GM18519 (cell line): ENCODE data around the gene BRAP.
"Not testable (repeated sequence)": the region's sequence is repeated elsewhere in the genome, so short reads cannot be mapped to it uniquely, and the experiment has no call there.

Experiments
- ATAC-seq: cut with Tn5 transposase; IDR thresholded peaks from one replicate; pipeline ENCODE4 v1.9.1; 2021; ENCODE audit warnings: mild to moderate bottlenecking, moderate library complexity; ENCODE audit not compliant: unreplicated experiment, low FRiP score

The BRAP gene

DNA sequence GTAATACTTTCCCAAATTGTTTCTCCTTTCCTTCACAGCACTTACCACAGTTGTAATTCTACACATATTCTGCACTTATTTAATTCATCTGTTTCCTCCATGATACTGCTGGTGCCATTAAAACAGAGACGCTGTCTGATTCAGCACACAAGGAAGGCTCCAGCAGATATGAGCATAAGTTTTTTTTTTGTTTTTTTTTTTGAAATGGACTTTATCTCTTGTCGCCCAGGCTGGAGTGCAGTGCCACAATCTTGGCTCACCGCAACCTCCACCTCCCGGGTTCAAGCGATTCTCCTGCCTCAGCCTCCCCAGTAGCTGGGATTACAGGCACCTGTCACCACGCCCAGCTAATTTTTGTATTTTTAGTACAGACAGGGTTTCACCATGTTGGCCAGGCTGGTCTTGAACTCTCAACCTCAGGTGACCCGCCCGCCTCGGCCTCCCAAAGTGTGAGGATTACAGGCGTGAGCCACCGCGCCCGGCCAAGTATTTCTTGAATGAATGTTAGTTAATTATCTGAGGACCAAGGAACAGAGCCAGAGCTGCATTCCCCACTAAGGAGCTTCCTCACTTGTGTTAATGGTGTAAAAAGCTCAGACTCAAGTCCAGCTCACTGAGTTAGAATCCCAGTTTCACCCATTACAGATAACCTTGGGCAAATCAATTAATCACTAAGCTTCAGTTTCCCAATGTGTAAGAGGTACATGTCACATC, 1.1 kb downstream of the BRAP start:
- ATAC-seq: not testable (repeated sequence)

GRCh38 chr12:111677186-111677585, 8.6 kb downstream of the BRAP start:
- ATAC-seq: no peak

DNA sequence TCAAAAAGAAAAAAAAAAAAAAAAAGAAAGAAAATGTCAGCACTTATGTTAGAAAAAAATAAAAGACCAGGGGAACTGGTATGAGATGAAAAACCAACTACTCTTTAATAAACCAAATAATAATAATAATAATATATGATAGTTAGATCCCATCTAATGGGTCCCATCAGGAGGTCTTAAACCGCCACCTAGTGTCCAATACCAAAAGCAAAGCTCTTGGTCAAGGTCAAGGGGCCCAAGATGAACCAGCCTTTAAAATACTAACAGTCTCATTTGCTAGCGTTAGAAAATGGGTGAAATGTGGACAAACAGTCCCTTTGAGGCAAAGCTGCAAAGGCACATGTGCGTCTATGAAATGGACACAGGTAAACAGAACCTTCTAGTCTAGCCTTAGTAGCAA, 12.3 kb downstream of the BRAP start:
- no peak for ATAC-seq

DNA sequence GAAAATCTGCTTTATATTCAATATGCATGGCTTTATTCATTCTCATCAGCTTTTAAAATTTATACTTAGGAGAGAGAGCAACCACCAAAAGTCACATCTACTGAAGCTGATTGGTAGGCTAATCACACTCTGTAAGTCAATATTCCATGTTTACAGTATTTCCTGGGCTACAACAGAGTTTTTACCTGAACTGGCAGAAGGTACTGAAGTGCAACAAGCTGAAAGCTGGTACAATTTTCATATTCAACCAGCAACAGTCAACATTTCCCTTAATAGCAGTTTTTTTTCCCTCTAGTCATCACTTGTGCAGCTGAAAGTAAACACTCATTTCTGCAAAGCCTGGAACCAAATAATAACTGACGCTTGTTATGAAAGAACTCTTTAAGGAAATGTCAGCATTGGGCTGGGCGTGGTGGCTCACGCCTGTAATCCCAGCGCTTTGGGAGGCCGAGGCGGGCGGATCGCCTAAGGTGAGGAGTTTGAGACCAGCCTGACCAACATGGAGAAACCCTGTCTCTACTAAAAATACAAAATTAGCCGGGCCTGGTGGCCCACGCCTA, 12.9 kb downstream of the BRAP start:
- no peak for ATAC-seq

- no peak for ATAC-seq
These were observed 20.5 kb downstream of the BRAP start for GRCh38 chr12:111664961-111665865.

GRCh38 chr12:111664499-111664898, 21.3 kb downstream of the BRAP start:
- ATAC-seq: no peak

GRCh38 chr12:111656016-111656415, 29.7 kb downstream of the BRAP start:
- no peak for ATAC-seq

- ATAC-seq: no peak
These were observed 30.4 kb downstream of the BRAP start for GRCh38 chr12:111655356-111655755.

DNA sequence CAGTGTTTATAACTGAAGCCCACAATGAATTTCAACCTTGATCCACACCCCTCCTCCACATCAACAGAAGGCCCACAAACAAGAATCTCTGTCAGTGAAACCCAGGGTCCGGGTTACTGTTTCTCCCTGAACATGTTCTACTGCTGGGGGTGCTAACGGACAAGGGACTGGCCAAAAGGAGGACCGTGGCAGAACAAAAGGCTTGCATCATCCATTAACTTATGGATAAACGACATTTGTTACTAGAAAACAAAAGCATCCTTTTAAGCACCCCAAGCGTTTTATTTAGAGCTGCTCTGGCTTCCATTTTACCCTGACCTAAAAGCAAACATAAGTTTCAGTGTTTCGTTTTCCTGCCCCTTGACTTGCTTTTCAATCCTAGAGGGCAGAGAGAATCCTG, 32.2 kb downstream of the BRAP start:
- ATAC-seq: no peak

DNA sequence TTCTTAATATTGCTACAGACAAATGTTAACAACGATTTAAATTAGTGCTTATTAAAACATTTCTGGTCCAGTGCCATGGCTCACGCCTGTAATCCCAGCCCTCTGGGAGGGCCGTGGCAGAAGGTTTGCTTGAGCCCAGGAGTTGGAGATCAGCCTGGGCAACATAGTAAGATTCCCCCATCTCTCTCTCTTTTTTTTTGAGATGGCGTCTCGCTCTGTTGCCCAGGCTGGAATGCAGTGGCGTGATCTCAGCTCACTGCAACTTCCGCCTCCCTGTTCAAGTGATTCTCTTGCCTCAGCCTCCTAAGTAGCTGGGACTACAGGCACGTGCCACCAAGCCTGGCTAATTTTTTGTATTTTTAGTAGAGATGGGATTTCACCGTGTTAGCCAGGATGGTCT, 33.2 kb downstream of the BRAP start:
- ATAC-seq: not testable (repeated sequence)

DNA sequence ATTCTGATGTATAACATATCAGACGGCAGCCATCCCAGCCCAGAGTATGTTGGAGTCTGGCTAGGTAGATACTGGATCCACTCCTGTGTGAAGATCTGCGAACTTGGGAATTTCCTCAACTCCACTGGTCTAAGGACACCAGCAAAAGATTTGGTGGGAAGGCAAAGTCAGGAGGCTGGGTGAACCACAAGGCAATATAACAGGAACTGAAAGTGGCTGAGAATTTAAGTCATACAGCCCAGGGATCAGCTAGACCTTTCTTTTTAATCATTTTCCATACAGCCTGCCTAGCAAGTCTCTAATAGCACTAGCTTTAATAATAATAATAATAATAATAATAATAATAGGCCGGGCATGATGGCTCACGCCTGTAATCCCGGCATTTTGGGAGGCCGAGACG, 34.8 kb downstream of the BRAP start:
- no peak for ATAC-seq

- ATAC-seq: no peak
These were observed 40.3 kb downstream of the BRAP start for GRCh38 chr12:111645433-111645832.

- no peak for ATAC-seq
These were observed 42.3 kb downstream of the BRAP start for GRCh38 chr12:111643427-111643826.

DNA sequence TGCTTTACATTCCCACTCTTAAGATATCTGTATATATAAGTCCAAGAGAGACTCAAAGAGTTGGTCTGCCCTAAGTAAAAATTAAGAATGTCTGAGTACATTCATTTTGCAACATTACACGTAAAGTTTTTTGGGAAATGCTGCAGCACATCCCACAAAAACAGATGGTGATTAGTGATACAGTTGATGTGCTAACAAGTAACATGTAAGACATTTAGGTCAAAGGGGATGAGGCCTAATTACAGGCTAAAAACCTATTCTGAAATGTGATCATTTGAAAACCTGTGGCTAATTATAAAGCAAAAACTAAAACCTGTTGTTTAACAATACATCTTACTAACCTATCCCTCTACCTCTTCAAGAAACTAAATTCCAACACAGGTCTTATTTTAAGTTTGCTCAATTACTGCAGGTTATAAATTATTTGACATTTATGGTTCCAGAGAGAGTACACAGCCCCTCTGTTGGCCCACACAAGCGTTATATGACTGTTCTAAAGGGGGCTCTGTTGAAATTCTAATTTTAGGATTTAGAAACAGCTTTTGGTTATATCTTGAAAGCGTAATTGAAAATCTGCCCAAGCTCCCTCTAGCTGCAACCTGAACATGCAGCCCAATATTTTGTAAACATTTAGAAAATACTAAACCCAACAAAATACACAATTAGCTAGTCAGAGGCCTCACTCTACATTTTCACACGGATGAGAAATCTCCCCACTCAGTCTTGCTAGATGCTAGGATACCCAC, 42.9 kb downstream of the BRAP start:
- no peak for ATAC-seq

GRCh38 chr12:111640506-111640905, 45.2 kb downstream of the BRAP start:
- ATAC-seq: no peak

- ATAC-seq: no peak
These were observed 47.2 kb downstream of the BRAP start for GRCh38 chr12:111638556-111638955.

DNA sequence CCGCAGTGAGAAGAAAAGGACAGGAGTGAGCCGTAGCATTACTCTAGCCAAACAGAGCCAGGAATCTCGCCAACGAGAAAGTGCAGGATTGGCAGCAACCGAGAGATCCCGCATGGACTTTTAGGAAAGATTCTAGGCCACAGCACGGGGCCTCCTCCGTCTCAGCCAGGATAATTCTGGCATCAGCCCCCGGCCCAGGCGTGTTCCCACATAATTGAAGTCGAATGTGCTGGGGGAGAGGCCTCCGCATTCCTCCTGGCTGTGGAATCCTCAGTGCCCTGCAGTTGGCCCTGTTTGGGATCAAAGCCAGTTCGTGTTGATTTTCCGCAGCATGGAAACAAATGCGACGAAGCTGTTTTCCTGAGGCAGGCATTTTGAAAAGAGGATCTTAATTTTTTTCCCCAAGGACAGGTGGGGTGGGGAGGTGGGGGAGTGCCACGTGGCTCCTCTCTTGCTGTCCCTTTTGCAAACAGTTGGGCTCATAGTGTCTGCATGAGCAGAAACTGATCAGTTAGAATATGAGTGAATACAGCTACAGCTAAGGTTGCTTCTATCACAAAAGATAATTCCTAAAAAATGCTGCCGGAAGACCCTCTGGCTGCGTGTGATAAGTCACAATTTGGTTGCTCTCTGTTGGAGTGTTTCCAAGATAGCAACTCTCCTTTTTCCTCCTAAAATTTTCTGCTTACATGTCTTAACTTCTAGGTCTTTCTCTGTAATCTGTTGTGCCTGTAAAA, 49.4 kb downstream of the BRAP start:
- no peak for ATAC-seq

GRCh38 chr12:111635524-111635923, 50.2 kb downstream of the BRAP start:
- no peak for ATAC-seq

DNA sequence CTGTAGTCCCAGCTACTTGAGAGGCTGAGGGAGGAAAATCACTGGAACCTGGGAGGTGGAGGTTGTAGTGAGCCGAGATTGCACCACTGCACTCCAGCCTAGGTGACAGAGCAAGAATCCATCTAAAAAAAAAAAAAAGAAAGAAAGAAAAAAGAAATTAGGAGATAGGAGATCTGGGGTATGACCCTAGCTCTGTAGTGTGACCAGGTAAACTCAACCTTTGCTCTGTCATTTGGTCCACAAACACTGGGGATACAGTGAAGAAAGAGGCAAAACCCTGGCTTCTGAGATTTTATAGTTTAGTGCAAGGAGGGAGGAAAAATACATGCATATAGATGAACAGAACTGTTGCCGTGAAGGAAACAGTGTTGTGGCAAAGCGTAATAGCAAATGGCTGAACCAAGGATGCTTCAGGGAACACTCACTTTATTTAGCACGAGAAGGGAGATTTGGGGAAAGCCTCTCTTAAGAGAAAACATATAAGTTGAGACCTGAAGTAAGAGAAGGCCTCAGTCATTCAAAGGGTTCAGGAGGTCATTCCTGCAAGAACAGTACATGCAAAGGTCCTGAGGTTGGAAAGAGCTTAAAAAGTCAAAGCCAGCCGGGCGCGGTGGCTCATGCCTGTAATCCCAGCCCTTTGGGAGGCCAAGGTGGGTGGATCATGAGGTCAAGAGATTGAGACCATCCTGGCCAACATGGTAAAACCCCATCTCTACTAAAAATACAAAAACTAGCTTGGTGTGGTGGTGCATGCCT, 57.1 kb downstream of the BRAP start:
- no peak for ATAC-seq
